H1 (cell line): ENCODE data around the gene AGBL1. TPM values are rescaled to one million over a fixed set of nuclear protein-coding genes. Genes with fewer than 3 reads are reported as not detected.

Experiments used
- GABPA ChIP-seq: IDR thresholded peaks from 2 replicates; pipeline ENCODE4 v1.6.1; 2011; ENCODE audit warnings: mild to moderate bottlenecking, low read length, moderate library complexity, borderline replicate concordance; ENCODE audit not compliant: insufficient read depth
- polyA plus RNA-seq, 7 experiments: library from polyadenylated mRNA; depleted of rRNA in 3 of 7; stranded (reverse) in 5 of 7; unstranded in 2 of 7; fragments of >200 nt in 5 of 7; fragments of 200-250 nt in 2 of 7; gene quantifications; 1 replicate in 5 of 7; 2 replicates in 1 of 7; 4 replicates in 1 of 7; pipeline versions ENCODE4 v1.2.1 to v1.2.3, GENCODE V29; 2011 to 2013; ENCODE audit warnings: missing spikeins in 2 of 7, mixed read lengths in 2 of 7
- total RNA-seq: library from RNA; stranded (reverse); fragmentation: NEBNext Ultra II Directional; extraction: Animal tissue kit (Norgen Biotek cat#: 25700); gene quantifications from 2 replicates; pipeline ENCODE4 v1.2.1, GENCODE V29; 2021

AGBL1 gene
- total and polyA plus RNA-seq, 2 of the 8 experiments (the other 6 are each of a cell fraction or from before 2014, with no cell fraction given) = not detected

GRCh38 chr15:86657305-86657704, 577.6 kb downstream of the AGBL1 start (continued):
- no peak for TF ChIP-seq GABPA
